ENCODE measurements around the gene PBRM1. TPM values are rescaled to one million over a fixed set of nuclear protein-coding genes. Genes with fewer than 3 reads are reported as not detected.

Gene PBRM1
- total RNA-seq, 1 donor from 2014 or later = 116 TPM

GRCh38 chr3:52522651-52523251, 163.0 kb downstream of the PBRM1 start:
- Mint-ChIP-seq H3K9me3 (no peaks in the 10 kb centered on the region), H3K36me3 (peaks cover 10% of the 10 kb centered on the region), H3K27ac (no peak overlapping the region), H3K4me3 (no peak overlapping the region), H3K4me1 (peaks cover 12% of the 10 kb centered on the region), H3K27me3 (ENCODE audit: insufficient read depth, low read depth) (no peaks in the 10 kb centered on the region)
- Histone ChIP-seq H3K27me3 (peaks cover 6% of the 10 kb centered on the region), H3K27ac (no peak overlapping the region), H3F3A (ENCODE audit: low read depth) (no peaks in the 10 kb centered on the region), H3K4me2 (no peak overlapping the region), H3K9ac (no peak overlapping the region), H3K9me3 (ENCODE audit: low read depth) (no peaks in the 10 kb centered on the region), H4K20me1 (ENCODE audit: low read depth) (peaks cover 11% of the 10 kb centered on the region), H3K4me3 (no peak overlapping the region), H3K36me3 (no peaks in the 10 kb centered on the region), H2AFZ (replicated peaks) (no peak overlapping the region), H3K79me2 (ENCODE audit: low read depth) (no peaks in the 10 kb centered on the region), H3K4me1 (no peaks in the 10 kb centered on the region)
- DNase-seq (ENCODE audit: low spot score) = no peak
- TF ChIP-seq CTCF (IDR thresholded peaks at IDR 0.05) (no peak), EZH2phosphoT487 (IDR thresholded peaks at IDR 0.05) (no peak), EZH2 (IDR thresholded peaks at IDR 0.05) (no peak)

- peaks cover 10% of the 10 kb centered on the region for H3K36me3 Mint-ChIP-seq
- Histone ChIP-seq H3K4me2 (no peak overlapping the region), H3K9me3 (ENCODE audit: low read depth) (no peaks in the 10 kb centered on the region), H3K27ac (no peak overlapping the region), H3K4me3 (no peak overlapping the region), H3K36me3 (no peaks in the 10 kb centered on the region), H3K9ac (no peak overlapping the region), H3K4me1 (no peaks in the 10 kb centered on the region), H2AFZ (replicated peaks) (no peak overlapping the region), H3K79me2 (ENCODE audit: low read depth) (no peaks in the 10 kb centered on the region), H4K20me1 (ENCODE audit: low read depth) (peaks cover 6% of the 10 kb centered on the region), H3F3A (ENCODE audit: low read depth) (no peaks in the 10 kb centered on the region), H3K27me3 (peaks cover 6% of the 10 kb centered on the region)
- no peak overlapping the region for H3K4me3 Mint-ChIP-seq
- no peaks in the 10 kb centered on the region for H3K27me3 Mint-ChIP-seq (ENCODE audit: insufficient read depth, low read depth)
- TF ChIP-seq EZH2phosphoT487 (IDR thresholded peaks at IDR 0.05) = no peak
- no peak for TF ChIP-seq EZH2 (IDR thresholded peaks at IDR 0.05)
- H3K27ac Mint-ChIP-seq = no peak overlapping the region
- H3K4me1 Mint-ChIP-seq = peaks cover 5% of the 10 kb centered on the region
- H3K9me3 Mint-ChIP-seq = no peaks in the 10 kb centered on the region
- DNase-seq (ENCODE audit: low spot score) = no peak
Measured at GRCh38 chr3:52521881-52522650, 163.6 kb downstream of the PBRM1 start.

DNA sequence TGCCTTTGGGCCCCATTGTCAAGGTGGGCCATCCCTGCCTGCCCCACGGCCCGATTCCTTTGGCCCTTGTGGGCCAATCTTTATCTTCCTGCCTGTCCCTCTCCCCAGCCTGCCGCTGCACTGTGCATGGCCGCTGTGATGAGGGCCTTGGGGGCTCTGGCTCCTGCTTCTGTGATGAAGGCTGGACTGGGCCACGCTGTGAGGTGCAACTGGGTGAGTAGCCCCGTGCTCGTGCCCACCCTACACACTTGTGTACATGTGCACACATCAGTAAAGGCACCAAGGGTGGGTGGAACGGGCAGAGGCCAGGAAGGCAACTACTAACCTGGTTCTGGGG, 164.3 kb downstream of the PBRM1 start:
- Histone ChIP-seq H3K27ac (no peak overlapping the region), H4K20me1 (ENCODE audit: low read depth) (no peaks in the 10 kb centered on the region), H3K9ac (no peak overlapping the region), H3K36me3 (no peaks in the 10 kb centered on the region), H2AFZ (replicated peaks) (no peak overlapping the region), H3K4me3 (no peak overlapping the region), H3K27me3 (peaks cover 6% of the 10 kb centered on the region), H3K9me3 (ENCODE audit: low read depth) (no peaks in the 10 kb centered on the region), H3K4me2 (no peak overlapping the region), H3F3A (ENCODE audit: low read depth) (no peaks in the 10 kb centered on the region), H3K79me2 (ENCODE audit: low read depth) (no peaks in the 10 kb centered on the region), H3K4me1 (no peaks in the 10 kb centered on the region)
- no peak for DNase-seq (ENCODE audit: low spot score)
- H3K36me3 Mint-ChIP-seq = peaks cover 9% of the 10 kb centered on the region
- H3K4me3 Mint-ChIP-seq = no peak overlapping the region
- H3K27me3 Mint-ChIP-seq (ENCODE audit: insufficient read depth, low read depth) = no peaks in the 10 kb centered on the region
- no peaks in the 10 kb centered on the region for H3K9me3 Mint-ChIP-seq
- TF ChIP-seq CTCF (IDR thresholded peaks at IDR 0.05) (no peak), EZH2 (IDR thresholded peaks at IDR 0.05) (no peak), EZH2phosphoT487 (IDR thresholded peaks at IDR 0.05) (no peak)
- H3K4me1 Mint-ChIP-seq = peaks cover 3% of the 10 kb centered on the region
- no peak overlapping the region for H3K27ac Mint-ChIP-seq

Data from neural progenitor cell (in vitro differentiated cells).